ENCODE data around the gene CERS6.

GRCh38 chr2:168461942-168462331 is 5.9 kb downstream of the CERS6 start:
- TF ChIP-seq CTCF (IDR thresholded peaks at IDR 0.05; ENCODE audit: control extremely low read depth in 1 of 3, insufficient read depth in 1 of 3, low read depth in 1 of 3, low read length in 3 of 3) (no peak), MAX (IDR thresholded peaks at IDR 0.05) (no peak), POLR2AphosphoS5 (IDR thresholded peaks at IDR 0.05; ENCODE audit: low read depth, low read length) (no peak), JUND (IDR thresholded peaks at IDR 0.05; ENCODE audit: low read length) (no peak), YY1 (IDR thresholded peaks at IDR 0.05; ENCODE audit: low read depth, low read length) (no peak), RAD21 (IDR thresholded peaks at IDR 0.05 in 1 of 2, conservative IDR thresholded peaks at IDR 0.05 in 1 of 2; ENCODE audit: low read depth in 2 of 2, low read length in 2 of 2) (no peak), POLR2A (IDR thresholded peaks at IDR 0.05; ENCODE audit: control extremely low read depth in 1 of 2, low read depth in 2 of 2, low read length in 2 of 2) (no peak), TAF1 (IDR thresholded peaks at IDR 0.05; ENCODE audit: low read depth, low read length) (no peak), CHD2 (IDR thresholded peaks at IDR 0.05; ENCODE audit: low read length) (no peak), TCF12 (IDR thresholded peaks at IDR 0.05; ENCODE audit: low read depth, low read length) (no peak), POU5F1 (IDR thresholded peaks at IDR 0.05; ENCODE audit: low read depth, low read length) (no peak), GABPA (IDR thresholded peaks at IDR 0.05; ENCODE audit: borderline replicate concordance, insufficient read depth, low read length) (no peak), CHD7 (IDR thresholded peaks at IDR 0.05; ENCODE audit: insufficient replicate concordance, low read length) (no peak)
